A673 (cell line): ENCODE results near the gene OGDH.

ENCODE experiments used
- EZH2 ChIP-seq: fragments of 200-600 bp; sonication (generic); IDR thresholded peaks from 2 replicates; pipeline ENCODE4 v1.6.1; 2017; ENCODE audit warnings: borderline replicate concordance, low read depth, mild to moderate bottlenecking, mixed read lengths, antibody characterized with exemption, low read length; ENCODE audit not compliant: poor library complexity, severe bottlenecking
- TF ChIP-seq, protein P1 (sequence below): fragments of 300-800, 200-600 bp; sonication (generic); conservative IDR thresholded peaks from 2 replicates; pipeline ENCODE4 v1.5.1; 2017; ENCODE audit warnings: low read depth, mild to moderate bottlenecking, antibody characterized with exemption, low read length, moderate library complexity, mixed read lengths

DNA sequence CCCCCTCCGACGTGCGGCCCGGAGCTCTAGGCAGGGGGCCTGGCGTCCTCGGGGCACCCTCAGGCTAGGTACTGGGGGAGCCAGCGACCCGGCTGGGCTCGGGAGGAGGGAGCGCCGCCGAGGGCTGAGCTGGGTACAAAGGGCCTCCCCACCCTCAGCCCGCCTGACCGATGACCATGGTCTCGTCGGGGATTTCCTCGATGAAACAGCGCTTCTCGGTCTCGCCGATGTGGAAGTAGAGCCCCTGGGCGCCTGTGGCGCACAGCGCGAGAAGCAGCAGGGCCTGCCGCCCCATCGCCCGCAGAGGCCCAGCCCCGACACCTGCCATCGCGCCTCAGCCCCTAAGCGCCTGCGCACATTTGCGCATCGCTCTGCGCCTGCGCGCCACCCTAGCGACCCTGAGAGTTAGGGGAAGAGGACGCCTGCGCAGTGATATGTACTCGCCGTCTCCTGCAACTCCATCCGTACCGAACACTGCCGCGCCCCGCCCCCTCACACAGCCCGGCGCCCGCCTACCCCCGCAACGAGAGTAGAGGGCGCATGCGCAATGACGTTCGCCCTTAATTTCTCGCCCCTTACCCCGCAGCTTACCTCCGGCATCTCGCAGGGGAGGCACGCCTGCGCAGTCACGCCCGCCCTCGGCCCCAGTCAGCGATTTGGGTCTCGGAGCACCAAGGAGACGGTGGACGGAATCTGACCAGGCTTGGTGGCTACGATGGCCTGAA, 24.4 kb upstream of the OGDH start, which contains the start of gene TMED4:
- TF ChIP-seq, protein P1, sequence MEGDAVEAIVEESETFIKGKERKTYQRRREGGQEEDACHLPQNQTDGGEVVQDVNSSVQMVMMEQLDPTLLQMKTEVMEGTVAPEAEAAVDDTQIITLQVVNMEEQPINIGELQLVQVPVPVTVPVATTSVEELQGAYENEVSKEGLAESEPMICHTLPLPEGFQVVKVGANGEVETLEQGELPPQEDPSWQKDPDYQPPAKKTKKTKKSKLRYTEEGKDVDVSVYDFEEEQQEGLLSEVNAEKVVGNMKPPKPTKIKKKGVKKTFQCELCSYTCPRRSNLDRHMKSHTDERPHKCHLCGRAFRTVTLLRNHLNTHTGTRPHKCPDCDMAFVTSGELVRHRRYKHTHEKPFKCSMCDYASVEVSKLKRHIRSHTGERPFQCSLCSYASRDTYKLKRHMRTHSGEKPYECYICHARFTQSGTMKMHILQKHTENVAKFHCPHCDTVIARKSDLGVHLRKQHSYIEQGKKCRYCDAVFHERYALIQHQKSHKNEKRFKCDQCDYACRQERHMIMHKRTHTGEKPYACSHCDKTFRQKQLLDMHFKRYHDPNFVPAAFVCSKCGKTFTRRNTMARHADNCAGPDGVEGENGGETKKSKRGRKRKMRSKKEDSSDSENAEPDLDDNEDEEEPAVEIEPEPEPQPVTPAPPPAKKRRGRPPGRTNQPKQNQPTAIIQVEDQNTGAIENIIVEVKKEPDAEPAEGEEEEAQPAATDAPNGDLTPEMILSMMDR, result no peak
- TF ChIP-seq EZH2, result no peak
